Neural progenitor cell (in vitro differentiated cells): ENCODE measurements around the gene NTRK3.

Experiments used
- CTCF ChIP-seq: fragments of 200-600 bp; sonication (generic); IDR thresholded peaks from 2 replicates; pipeline ENCODE4 v1.5.1; 2017; ENCODE audit warnings: antibody characterized with exemption, mild to moderate bottlenecking
- EZH2 ChIP-seq: fragments of 200-600 bp; sonication (generic); IDR thresholded peaks from 2 replicates; pipeline ENCODE4 v1.6.1; 2017; ENCODE audit warnings: antibody characterized with exemption, mild to moderate bottlenecking, moderate library complexity
- EZH2phosphoT487 ChIP-seq: fragments of 200-600 bp; sonication (generic); IDR thresholded peaks from 2 replicates; pipeline ENCODE4 v1.6.1; 2017; ENCODE audit warnings: antibody characterized with exemption

- TF ChIP-seq CTCF: no peak
- TF ChIP-seq EZH2: no peak
- TF ChIP-seq EZH2phosphoT487: no peak
These were observed 243.4 kb downstream of the NTRK3 start for GRCh38 chr15:88013111-88013510.
